ENCODE data around the gene UCN.
"Not testable (repeated sequence)": the region's sequence is repeated elsewhere in the genome, so short reads cannot be mapped to it uniquely, and the experiment has no call there.

UCN gene

GRCh38 chr2:27281855-27282559, 26.2 kb downstream of the UCN start, which contains the start of gene TRIM54:
Gene TRIM54, plus strand, starts transcription at chr2:27282429. Its CDS starts 303 bp downstream, at chr2:27282732.
- FAIRE-seq, result no peak

DNA sequence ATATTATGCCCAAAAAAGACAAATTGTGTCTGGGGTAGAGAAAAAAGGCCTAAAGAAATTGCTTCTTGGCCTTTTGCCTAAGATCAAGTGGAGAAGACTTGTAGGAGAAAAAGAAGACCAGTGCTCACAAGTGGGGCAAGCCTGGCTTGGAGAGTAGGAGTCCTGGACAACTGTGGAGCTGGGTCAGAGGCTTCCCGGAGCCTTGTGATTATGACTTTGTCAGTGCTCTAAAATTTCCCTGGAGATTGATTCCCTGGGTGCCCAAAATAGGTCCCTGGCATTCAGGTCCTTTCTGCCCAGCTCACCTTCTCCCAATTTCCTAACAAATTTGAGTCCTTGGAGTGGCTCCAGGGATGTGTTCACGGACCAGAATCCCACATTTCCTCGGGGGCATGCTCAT, 26.8 kb downstream of the UCN start:
- no peak for FAIRE-seq

GRCh38 chr2:27280826-27281225, 27.4 kb downstream of the UCN start:
- no peak for FAIRE-seq

DNA sequence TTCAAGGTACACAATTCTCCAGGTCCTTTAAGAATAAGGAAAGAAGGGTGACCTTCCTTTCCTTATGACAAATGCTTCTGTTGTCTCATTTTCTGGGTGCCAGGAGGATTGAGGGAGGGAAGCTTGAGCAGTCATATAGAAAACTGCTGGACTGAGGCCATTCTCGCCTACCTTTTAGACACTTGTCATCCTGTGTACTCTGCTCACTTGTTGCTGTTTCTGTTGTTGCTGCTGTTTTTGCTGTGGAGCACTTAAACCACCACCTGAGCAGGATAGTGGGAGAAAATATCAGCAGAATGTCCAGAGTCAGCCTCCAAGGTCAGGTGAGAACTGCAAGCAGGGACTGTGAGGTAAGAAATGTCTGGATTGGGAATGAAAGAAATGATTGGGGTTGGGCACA, 30.2 kb downstream of the UCN start:
- no peak for FAIRE-seq

GRCh38 chr2:27275211-27276150, 32.8 kb downstream of the UCN start, which contains the start of gene DNAJC5G:
Gene DNAJC5G, plus strand, starts transcription at chr2:27275433. Its CDS starts 1,296 bp downstream, at chr2:27276729.
- FAIRE-seq, result no peak

- FAIRE-seq, result not testable (repeated sequence)
These were observed 35.4 kb downstream of the UCN start for GRCh38 chr2:27272537-27273522.

DNA sequence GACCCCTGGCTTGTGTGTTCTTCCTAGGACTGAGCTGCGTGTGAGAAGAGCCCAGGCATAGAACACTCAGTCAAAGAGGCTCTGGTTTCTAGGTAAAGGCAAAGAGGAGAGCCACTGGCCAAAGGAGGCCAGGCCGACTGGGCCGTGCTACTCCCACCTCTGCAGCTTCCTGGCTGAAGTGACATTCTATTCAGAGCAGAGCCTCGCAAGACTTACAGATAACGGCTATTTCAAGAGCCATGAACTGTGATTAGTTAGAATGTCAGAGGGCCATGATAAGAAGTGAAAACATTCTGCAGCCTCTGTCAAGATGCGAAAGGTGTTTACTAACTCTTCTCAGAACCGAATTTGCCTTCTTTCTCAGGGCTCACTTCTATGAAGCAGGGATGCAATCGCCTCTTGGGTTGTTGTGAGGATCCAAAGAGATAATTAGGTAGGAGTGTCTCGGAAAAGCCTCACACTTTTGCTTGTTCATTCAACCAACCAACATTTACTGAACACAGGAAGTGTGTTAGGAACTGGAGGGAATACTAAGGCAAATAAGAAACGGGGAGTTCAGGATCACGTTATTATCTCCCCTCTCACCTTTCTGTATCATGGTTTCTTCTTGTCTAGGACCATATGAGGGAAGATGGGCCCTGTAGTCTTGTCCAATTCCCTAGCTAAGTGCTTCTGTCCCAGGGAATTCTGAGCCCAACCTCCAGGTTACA, 36.5 kb downstream of the UCN start:
- FAIRE-seq, result no peak

DNA sequence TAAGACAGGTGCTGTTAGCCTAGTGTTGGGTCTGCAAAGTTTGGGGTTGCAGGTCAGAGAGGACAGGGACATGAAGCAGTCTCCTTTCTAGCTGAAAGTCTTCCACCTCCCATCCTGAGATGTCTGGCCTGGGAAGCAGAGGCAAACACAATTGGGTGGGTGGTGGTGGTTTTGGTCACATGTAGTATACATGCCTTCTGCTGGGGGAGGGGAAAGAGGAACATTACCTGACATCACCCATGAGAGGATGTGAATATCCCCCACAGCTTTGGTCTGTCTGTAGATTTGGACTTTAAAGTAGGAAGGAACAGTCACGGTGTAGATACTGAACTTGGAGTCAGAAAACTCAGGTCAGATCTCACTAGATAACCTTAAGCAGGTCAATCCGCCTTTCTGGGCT, 37.6 kb downstream of the UCN start:
- FAIRE-seq, result no peak

GRCh38 chr2:27270131-27270530, 38.1 kb downstream of the UCN start:
- no peak for FAIRE-seq

DNA sequence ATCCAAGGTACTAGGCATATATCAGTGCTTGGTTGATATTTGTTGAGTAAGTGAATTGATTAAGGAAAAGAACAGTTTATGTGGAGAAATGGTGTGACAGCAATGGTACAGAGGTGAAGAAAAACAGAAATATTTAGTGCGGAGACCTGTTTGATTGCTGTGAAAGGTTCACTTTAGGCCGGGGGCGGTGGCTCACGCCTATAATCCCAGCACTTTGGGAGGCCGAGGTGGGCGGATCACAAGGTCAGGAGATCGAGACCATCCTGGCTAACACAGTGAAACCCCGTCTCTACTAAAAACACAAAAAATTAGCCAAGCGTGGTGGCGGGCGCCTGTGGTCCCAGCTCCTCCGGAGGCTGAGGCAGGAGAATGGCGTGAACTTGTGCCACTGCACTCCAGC, 39.9 kb downstream of the UCN start:
- FAIRE-seq, result not testable (repeated sequence)

- FAIRE-seq, result no peak
These were observed 42.7 kb downstream of the UCN start for GRCh38 chr2:27265536-27265870.

DNA sequence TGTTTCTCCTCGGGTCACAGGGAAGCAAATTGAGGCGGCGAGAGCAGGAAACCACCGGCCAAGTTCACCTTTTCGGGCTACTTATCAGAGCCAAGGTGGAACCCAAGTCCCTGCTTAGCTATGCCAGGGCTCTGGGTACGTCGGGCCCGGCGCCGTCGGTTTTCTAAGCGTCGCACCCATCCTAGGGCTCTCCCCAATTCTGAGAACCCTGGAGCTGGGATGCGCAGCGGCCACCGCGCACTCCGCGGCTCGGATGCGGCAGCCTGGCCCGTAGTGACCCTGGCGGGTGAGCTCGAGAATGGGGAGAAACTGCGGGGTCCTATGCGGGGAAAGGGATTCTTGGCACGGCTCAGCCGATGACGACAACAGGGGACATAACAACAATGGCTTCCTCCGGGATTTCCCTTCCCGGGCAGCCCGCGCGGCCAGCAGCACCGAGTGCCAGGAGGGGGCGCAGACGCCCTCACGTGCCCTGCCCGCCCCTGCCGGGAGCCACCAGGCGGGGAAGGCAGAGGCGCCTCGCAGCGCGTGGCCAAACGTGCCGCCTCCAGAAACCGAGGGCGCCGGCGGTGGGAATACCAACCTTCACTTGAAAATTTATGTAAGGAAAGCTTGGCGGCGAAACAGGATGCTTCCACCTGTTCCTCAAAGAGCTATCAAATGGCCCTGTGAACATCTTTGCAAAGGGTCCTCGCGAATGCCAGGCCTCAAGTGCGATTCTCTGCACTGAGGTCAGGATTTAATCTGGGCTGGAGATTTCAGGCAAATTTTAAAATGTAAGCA, 43.3 kb downstream of the UCN start:
- FAIRE-seq, result no peak

GRCh38 chr2:27264253-27264752, 43.9 kb downstream of the UCN start:
- no peak for FAIRE-seq

GRCh38 chr2:27263287-27264252, 44.7 kb downstream of the UCN start:
- FAIRE-seq, result no peak

DNA sequence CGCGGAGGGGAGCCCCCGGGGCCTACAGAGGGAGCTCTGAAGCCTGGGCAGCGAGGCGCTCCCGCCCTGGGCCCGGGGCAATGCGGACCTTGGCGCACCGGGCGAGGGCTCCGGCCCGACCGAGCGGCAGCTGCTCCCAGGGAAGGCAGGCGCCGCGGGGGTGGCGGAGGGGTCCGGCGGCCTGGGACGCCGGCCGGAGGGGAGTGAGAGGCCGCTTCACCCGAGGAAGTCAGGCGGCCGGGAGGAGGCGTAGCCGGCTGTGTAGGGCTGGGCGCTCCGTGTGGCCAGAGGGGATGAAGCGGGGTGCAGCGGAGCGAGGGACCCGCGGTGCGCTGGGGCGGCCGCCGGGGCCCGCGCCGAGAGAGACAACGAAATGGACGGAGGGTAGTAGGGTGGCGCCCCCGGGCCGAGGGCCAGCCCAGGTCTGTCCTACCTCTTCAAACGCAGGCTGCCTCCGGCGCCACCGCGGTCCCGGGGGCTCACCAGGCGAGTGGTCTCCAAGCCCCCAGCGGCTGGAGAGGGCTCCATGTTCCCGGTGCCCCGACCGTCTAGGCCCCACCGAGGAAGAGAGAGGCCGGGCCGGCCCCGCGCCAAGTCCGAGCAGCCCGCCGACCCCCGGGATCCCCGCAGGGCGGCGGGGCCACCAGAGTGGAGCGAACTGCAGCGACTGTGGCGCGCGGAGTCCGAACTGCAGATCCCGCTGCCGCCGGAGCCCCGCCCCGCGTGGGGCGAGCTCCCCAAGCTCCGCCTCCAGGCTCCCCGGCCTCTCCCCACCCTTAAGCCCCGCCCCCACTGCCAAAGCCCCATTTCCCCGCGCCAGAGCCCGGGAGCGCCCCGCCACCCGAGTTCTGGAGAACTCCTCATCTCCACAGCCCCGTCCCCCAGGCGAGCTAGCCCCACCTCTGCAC, 45.6 kb downstream of the UCN start, which contains the start of gene SLC30A3:
Gene SLC30A3, minus strand, starts transcription at position 669 of the 908 bp plus-strand sequence. Its CDS starts 141 bp downstream, at position 528.
- FAIRE-seq, result no peak

- no peak for FAIRE-seq
These were observed 46.3 kb downstream of the UCN start for GRCh38 chr2:27261926-27262298.

- FAIRE-seq, result no peak
These were observed 46.9 kb downstream of the UCN start for GRCh38 chr2:27261241-27261925.

DNA sequence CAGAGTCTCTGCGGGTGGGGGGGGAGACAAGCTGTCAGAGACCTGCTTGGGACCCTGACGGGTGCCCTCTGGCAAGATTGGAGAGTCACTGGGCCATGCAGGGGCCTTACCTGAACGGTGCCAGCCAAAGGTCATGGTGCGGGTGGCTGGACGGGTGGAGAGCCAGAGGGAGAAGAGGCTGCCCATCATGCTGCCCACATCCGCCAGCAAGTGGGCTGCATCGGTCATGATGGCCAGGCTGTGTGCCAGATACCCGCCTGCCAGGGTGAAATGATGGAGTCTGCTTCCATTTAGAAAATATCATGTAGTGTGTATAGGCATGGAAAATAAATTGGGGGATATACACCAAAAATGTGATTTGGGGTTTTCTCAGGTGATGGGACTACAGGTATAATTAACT, 50.2 kb downstream of the UCN start:
- FAIRE-seq, result no peak

All from G401.6 (cell line).